NCI-H2171 (cell line): Measurements from ENCODE around the gene SAXO1.

Experiments used
- DNase-seq: peaks from one replicate; lab custom pipeline; 2025; lab: John Stamatoyannopoulos, UW

SAXO1 gene

DNA sequence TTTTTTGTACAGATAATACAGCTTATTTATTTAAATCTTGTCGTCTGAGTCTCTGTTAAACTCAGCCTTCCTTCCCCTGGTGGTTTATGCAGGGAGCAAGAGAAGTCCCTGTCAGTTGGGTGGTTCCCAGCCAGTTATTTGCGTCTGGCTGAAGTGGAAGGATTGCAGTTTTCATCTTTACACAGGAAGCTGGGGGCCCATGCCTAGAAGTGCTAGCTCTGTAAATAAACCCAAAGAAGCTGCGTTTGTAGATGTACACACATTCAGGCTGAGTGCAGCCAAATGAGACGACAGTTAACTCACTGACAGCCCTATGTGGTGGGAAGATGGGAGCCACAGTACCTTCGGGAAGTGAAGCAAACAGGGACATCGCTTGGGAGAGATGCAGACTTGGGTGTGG is 122.1 kb downstream of the SAXO1 start:
- no peak for DNase-seq

DNA sequence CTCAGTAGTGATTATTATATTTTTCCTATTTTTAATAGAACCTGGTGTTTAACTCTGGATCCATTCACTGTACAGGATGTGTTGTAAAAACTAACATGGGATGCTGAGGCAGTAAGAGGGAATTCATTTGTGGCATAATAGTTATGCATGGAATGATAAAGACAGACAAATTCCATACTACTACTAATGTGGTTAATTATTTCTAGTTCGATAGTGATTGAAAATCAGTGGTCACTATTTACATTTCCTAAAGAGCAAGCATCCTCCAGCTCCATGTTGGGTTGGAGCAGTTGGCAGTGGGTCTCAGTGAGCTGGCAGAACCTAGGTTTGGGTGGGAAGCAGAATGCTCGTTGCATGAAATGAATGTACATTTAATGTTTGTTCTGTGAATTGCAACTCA is 122.6 kb downstream of the SAXO1 start:
- no peak for DNase-seq

DNA sequence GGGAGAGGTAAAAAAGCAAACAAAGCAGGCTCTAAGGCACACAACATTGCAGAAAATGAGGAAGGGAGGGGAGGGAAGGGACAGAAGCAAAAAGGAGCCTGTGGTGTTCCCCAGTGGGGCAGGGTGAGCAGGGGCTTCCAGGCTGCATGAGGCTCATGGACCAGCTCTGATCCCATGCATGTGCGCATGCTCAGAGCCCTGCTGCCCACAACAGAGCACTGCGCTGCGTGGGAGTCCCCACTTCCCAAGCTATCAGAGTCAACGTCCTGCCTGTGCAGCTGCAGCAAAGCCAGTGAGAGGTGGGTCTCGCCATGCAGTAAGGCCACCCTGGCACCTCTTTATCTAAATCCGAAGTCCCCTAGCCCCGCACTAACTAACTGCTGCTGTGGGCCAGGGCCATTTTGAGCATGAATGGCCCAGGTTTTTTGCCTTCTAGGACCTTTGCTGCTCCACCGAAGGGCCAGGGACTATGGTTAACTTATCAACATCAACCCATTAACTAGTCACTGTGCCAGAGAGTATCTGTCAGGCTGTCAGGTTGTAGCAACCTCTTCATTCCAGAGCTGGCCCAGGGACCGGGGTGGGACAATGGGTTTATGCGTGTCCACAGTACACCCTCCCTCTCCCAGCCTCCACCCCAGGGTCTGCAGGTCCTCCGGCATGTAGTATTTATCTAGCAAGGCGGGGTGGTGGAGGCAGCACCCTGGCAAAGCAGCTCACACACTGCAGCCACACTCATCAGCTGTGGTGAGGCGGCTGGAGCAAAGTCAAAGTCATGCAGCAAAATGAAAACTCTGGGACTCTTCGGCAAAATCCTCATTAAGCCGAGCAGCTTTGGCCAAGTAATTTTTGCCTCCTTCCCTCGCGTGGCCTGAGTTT is 123.6 kb downstream of the SAXO1 start:
- DNase-seq = no peak

- DNase-seq = no peak
Measured at GRCh38 chr9:18907927-18908625, 124.9 kb downstream of the SAXO1 start.

- no peak for DNase-seq
Measured at GRCh38 chr9:18906656-18907395, 126.2 kb downstream of the SAXO1 start.

- DNase-seq = no peak
Measured at GRCh38 chr9:18905883-18906629, 127.0 kb downstream of the SAXO1 start.

DNA sequence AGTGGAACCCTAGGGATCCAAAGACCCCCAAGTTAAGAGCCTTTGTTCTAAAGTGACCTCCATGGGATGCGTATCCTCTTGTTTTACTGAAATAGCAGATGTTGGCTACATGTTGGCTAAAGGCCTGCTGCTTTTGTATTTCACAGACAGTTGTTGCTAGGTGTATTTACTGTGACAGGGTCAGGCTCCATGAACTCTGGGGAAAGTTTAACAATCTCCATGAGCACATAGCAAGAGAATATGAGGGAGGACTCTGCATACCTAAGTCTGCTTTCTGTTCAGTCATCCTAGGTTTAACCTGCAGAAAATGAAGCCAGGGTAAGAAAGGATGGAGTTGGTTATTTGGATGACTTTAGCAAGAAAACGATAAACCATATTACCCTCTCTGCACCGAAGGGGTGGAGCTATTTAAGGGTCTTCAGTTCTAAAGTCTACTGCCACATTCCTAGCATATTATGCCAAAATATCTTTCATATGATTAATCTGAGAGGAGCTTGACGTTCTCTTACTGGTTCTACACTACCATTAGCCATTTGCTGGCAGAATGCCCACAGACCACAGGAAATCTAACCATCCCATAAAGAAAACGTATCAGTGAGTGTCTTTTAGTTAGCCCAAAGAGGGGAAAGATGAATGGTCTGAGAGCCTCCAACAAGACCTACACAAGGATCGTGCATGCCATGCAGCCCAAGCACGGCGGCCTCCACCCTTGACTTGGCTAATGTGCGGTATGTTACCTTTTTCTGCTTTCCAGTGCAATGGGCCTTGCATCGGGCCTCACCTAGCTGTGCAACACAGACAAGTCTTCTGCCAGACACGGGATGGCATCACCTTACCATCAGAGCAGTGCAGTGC is 127.8 kb downstream of the SAXO1 start:
- DNase-seq = no peak

DNA sequence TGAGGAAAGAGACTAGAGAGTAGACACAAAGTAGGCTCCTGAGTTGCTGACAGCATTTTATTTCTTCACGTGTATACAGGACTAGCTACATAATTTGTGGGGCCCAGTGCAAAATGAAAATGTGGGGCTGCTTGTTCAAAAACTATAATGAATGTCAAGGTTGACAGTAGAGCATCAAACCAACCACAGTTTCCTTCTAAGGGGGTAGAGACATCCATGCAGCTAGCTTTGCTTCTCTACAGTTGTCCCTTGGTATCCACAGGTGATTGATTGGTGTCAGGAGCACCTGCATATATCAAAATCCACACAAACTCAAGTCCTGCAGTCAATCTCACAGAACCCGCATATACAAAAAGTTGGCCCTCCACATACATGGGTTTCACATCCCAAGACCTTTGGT is 129.6 kb downstream of the SAXO1 start:
- no peak for DNase-seq

- no peak for DNase-seq
Measured at GRCh38 chr9:18896531-18897179, 136.4 kb downstream of the SAXO1 start.

DNA sequence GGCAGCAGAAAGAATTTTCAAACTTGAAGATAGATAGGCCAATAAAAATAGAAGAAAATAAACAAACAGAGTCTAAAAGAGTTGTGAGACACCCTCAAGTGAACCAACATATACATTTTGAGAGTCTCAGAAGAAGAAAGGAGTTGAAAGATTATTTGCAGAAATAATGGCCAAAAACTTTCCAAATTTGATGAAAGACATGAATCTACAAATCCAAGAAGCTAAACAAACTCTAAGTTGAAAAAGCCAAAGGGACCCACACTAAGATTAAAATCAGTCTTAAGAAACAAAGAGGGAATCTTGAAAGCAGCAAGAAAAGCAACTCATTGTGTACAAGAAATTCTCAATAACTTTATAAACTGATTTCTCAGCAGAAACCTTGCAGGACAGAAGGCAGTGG is 137.0 kb downstream of the SAXO1 start:
- no peak for DNase-seq

DNA sequence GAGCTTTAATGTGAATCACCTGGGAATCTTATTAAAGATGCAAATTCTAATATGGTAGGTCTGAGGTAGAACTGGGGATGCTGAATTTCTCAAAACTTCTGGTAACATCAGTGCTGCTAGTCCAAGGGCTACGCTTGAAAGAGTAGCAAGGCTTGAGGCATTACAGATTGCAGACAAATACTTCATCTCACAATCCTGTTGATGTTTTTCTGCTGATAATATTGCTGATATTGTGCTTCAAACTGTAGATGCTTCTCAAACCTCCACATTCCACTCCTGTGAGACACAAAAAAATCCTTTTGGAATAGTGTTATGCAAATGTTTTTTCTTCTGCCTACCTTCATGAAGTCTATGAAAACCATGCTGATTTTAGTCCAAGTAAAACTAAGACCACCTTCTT is 139.5 kb downstream of the SAXO1 start:
- no peak for DNase-seq

GRCh38 chr9:18893046-18893445 is 140.0 kb downstream of the SAXO1 start:
- peak; percentile 31 for DNase-seq

- DNase-seq = no peak
Measured at GRCh38 chr9:18891946-18892670, 140.9 kb downstream of the SAXO1 start.

DNA sequence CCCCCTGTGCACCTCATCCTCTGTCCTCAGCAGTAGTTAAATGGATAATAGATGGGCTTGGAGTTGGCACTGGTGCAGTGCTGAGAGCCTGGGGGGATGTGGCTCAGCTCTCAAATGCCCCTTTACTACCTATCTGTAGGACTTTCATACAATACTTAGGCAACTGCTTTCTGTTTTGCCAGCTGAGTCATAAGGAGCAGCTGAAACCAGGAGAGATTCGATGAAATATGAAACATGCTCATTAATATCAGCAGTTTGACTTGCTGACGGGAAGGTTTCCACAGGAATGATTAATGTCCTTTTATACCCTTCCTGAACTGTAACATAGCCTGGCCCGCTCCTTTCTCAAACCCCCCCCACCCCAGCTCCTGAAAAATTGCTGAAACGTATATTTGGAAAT is 142.6 kb downstream of the SAXO1 start:
- DNase-seq = peak; percentile 5

DNA sequence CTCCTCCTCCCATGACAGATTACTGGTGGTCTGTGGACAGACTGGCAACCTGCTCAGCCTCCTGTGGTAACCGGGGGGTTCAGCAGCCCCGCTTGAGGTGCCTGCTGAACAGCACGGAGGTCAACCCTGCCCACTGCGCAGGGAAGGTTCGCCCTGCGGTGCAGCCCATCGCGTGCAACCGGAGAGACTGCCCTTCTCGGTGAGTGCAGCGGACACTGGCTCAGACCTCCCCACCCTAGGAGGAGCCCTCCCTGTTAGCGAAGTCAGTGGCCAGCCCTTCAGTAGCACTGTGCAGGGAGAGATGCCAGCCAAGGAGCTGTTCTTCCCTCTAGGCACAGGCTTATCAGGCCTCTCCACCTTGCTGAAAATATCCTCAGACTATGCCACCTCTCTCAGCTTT is 143.5 kb downstream of the SAXO1 start:
- DNase-seq = no peak

DNA sequence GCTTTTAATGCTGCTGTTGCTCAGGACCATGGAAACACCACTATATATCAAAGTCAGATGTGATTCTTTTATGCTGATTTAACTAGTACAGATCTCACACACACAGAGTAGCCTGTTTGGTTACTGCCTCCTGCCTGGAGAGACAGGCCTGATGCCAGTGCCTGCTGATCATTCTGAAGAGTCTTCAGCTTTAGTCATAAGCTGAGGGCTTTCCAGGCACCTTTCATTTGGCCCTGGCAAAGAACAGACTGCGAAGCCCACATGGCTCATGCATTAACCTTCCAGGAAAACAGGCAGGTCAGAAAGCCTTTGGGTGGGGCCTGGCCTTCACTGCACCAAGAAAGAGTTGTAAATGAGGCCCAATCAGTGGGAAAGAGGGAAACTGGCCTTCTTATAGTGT is 144.7 kb downstream of the SAXO1 start:
- DNase-seq = no peak

DNA sequence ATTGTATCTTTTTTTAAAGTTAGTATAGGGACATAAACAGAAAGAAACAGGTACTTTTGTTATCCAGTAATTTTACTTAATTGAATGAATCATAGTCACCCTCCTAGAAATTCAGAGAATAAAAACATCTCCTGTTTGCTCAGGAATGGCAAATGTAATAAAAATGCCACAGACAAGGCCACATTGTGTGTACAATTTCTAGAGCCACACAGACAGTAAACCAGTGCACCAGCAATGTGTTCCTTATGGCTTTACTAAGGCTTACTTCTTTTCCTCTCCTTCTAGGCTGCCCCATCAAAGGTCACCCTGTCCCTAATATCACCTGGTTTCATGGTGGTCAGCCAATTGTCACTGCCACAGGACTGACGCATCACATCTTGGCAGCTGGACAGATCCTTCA is 145.5 kb downstream of the SAXO1 start:
- DNase-seq = no peak

DNA sequence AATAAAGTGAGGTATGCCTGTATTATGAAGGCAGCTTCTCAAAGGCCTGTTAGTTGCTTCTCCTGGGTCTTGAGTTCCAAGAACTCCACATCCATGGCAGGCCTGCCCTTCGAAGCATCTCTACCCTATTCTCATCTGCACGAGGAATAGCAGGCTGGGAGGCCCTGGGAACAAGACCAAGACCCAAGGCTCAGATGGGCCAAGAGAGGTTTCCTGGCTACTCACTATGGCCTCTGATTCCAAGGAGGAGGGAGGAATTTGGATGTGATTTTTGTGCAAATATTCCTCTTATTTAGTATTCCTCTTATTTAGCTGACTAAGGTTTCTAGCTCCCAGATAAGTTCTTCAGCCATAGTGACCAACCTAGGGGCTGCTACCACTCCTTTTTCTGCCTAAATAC is 151.3 kb downstream of the SAXO1 start:
- no peak for DNase-seq

GRCh38 chr9:18877984-18878383 is 155.0 kb downstream of the SAXO1 start:
- DNase-seq = no peak
